Breast epithelium (tissue), 3 donors: ENCODE results near the gene RAPGEF4.

Source experiments
- CTCF ChIP-seq, 3 donors: fragments of 450-650 bp; IDR thresholded peaks; one replicate each; pipeline ENCODE4 v1.5.1; 2016 to 2017; ENCODE audit warnings: antibody characterized with exemption in 3 of 3, mild to moderate bottlenecking in 3 of 3, moderate library complexity in 3 of 3
- POLR2AphosphoS5 ChIP-seq, 3 donors: sonication (generic); formaldehyde crosslinking; IDR thresholded peaks; one replicate each; pipeline ENCODE4 v1.6.1; 2017; ENCODE audit warnings: antibody characterized with exemption in 3 of 3

- TF ChIP-seq CTCF (IDR thresholded peaks at IDR 0.05): no peak
- TF ChIP-seq POLR2AphosphoS5 (IDR thresholded peaks at IDR 0.05): no peak
Measured at GRCh38 chr2:173079141-173079540, 343.5 kb downstream of the RAPGEF4 start.
